Cerebellar nuclear complex (tissue), 1 donor: ENCODE data around the gene ANAPC15.
"Not testable (repeated sequence)": the region's sequence is repeated elsewhere in the genome, so short reads cannot be mapped to it uniquely, and the experiment has no call there.

Experiments used
- DNase-seq, 2 experiments: peaks; one replicate each; lab custom pipeline; 2025; lab: John Stamatoyannopoulos, UW

ANAPC15 gene

GRCh38 chr11:72112143-72112977 is at the start of gene ANAPC15:
ANAPC15 (minus strand) TSS chr11:72112695; CDS start chr11:72111276, 1,419 bp downstream.
- DNase-seq, result peak; percentile 96 to 99

DNA sequence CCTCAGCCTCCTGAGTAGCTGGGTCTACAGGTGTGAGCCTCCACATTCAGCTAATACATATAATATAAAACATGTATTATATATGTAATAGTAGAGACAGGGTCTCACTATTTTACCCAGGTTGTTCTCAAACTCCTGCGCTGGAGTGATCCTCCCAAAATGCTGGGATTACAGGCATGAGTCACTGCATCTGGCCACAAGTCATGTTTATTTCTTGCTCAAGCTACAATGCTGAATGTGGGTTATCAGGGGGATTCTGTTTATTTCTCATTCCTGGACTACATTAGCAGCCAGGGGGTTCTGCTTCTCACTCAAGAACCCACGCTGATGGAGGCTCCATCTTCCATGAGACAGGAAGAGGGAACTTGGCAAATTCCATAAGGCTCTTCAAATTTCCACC is 47.8 kb upstream of the ANAPC15 start:
- no peak for DNase-seq

- no peak for DNase-seq
These were observed 44.6 kb upstream of the ANAPC15 start for GRCh38 chr11:72157131-72157530.

DNA sequence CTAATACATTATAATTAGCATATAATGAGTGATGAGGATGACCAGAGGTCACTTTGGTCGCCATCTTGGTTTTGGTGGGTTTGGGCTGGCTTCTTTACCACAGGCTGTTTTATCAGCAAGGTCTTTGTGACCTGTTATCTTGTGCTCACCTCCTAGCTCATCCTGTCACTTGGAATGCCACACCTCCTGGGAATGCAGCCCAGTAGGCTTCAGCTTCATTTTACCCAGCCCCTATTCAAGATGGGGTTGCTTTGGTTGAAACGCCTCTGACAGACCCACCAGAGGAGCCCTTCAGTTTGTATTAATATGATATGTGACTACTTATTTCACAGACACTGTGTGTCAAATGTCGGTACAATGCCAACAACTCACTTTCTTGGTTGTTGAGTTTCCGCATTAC is 43.3 kb upstream of the ANAPC15 start:
- no peak for DNase-seq

GRCh38 chr11:72154816-72155215 is 42.3 kb upstream of the ANAPC15 start:
- DNase-seq, result no peak

GRCh38 chr11:72153874-72154273 is 41.4 kb upstream of the ANAPC15 start:
- not testable (repeated sequence) for DNase-seq

DNA sequence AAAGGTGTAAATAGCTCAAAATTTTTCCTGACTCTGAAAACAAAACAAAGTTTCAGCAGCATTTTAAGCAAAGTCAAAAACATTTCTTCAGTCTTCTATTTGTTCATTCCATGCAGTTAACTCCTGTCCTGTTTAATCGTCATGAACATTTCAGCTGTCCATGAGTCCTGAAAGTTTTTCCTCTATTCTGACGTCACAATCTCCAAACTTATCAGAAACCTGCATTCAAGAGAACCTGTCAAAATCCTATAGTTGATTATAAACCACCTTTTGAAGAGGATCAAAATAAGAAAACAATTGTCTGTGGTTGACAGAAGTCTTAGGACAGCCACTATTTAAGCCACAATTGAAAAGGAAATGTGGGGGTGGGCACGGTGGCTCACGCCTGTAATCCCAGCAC is 38.4 kb upstream of the ANAPC15 start:
- DNase-seq, result no peak

DNA sequence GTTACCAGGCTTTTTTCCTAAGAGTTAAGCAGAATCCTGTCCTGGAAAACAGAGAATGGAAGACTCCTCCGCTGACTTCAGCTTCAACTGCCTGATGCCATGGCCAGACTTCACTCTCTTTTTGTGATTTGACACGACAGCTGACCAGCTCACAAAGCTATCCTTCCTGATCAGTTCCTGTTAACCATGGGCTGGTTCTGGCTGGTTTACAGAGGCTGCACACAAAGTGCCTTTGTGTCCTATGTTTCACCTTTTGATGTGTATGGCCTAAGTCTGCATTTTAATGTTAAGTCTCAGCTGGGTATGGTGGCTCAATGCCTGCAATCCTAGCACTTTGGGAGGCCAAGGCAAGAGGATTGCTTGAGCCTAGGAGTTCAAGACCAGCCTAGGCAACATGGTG is 34.1 kb upstream of the ANAPC15 start:
- DNase-seq, result no peak

DNA sequence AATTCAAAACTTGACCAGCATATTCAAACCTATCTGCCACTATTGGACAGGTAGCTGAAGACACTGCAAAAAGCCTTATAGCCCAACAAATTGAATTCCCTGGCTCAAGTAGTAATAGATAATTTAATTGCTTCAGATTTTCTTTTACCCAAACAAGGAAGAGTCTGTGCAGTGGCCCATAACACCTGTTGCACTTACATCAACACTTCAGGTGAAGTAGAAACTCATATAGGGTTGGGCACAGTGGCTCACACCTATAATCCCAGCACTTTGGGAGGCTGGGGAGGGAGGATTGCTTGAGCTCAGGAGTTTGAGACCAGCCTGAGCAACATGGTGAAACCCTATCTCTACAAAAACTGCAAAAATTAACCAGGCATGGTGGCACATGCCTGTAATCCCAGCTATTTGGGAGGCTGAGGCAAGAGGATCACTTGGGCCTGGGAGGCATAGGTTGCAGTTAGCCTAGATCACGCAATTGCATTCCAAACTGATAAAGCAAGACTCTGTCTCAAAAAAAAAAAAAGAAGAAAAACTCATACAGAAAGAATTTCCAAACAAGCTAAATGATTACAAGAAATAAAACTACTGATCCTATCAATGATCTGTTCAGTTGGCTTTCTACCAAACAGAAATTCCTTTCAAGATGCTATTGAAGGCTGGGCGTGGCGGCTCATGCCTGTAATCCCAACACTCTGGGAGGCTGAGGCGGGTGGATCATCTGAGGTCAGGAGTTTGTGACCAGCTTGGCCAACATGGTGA is 32.5 kb upstream of the ANAPC15 start:
- no peak for DNase-seq

- not testable (repeated sequence) for DNase-seq
These were observed 30.0 kb upstream of the ANAPC15 start for GRCh38 chr11:72142543-72142942.

GRCh38 chr11:72142086-72142485 is 29.6 kb upstream of the ANAPC15 start:
- DNase-seq, result not testable (repeated sequence)

DNA sequence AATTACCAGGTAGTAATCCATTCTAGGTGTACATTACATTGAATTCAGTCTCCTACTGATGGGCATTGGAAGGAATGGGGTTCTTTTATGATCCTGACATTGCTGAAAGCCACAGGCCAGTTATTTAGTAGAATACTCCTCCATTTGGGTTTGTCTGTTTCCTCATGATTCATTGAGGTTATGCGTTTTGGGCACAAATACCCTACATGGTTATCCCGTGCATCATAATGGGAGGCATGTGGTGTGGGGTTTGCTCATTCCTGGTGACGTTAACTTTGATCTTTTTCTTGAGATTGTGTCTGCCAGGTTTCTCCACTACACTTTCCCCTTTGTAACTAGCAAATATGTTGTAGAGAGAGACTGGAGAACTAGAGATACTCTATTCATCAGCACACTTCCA is 28.6 kb upstream of the ANAPC15 start:
- DNase-seq, result no peak

DNA sequence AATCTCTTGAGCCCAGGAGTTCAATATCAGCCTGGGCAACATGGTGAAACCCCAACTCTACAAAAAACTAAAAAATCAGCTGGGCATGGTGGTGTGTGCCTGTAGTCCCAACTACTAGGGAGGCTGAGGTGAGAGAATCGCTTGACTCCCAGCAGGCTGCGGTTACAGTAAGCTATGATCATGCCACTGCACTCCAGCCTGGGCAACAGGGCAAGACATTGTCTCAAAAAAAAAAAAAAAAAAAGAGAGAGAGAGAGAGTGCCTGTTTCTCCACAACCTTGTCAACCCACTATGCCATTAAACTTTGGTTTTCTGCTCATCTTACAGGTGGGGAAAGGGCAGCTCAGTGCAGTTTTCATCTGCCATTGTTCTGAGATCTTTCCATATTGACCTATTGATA is 28.2 kb upstream of the ANAPC15 start:
- no peak for DNase-seq

DNA sequence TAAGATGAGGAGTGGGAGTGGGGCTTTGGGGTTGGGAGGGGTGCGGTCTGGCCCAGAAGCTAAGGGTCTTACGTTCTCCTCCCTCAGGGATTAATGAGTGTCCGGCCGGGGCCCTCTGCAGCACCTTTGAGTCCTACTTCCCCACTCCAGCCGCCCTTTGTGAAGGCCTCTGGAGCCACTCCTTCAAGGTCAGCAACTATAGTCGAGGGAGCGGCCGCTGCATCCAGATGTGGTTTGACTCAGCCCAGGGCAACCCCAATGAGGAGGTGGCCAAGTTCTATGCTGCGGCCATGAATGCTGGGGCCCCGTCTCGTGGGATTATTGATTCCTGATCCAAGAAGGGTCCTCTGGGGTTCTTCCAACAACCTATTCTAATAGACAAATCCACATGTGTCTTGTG is 27.0 kb upstream of the ANAPC15 start:
- DNase-seq, result no peak

GRCh38 chr11:72138821-72139390 is 26.4 kb upstream of the ANAPC15 start:
- DNase-seq, result no peak

- DNase-seq, result no peak
These were observed 24.3 kb upstream of the ANAPC15 start for GRCh38 chr11:72136684-72137262.

GRCh38 chr11:72135891-72136683 is 23.6 kb upstream of the ANAPC15 start:
- DNase-seq, result no peak

DNA sequence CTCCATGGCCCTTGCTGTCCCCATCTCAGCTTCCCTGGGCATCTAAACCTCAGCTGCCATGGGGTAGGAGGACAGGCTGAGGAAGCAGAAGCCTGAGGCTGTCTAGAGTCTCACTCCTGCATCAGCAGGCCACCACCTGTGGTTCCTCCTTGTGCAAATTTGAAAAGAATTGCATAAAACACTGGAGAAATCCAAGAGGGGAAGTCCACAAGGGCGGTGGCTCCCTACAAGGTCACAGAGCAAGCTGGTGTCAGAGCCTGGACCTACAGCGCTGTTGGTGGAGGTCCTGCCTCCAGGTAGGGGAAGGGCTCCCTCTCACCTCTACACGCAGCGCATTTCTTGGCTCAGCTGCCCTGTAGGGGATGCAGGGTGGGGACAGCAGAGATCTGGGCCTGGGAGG is 23.0 kb upstream of the ANAPC15 start, which contains the start of gene FOLR3:
TSS of gene FOLR3 (plus strand) at position 253 of the 400 bp plus-strand sequence. CDS start 228 bp downstream, outside the sequence.
- not testable (repeated sequence) for DNase-seq

- DNase-seq, result no peak
These were observed 20.2 kb upstream of the ANAPC15 start for GRCh38 chr11:72132646-72133045.

GRCh38 chr11:72129381-72129780 is 16.9 kb upstream of the ANAPC15 start:
- DNase-seq, result no peak

- no peak for DNase-seq
These were observed 15.4 kb upstream of the ANAPC15 start for GRCh38 chr11:72127923-72128322.
